HG03521 (cell line): Measurements from ENCODE around the gene PCP2.

ENCODE experiments used
- ATAC-seq: cut with Tn5 transposase; IDR thresholded peaks from one replicate; pipeline ENCODE4 v1.9.1; 2021; ENCODE audit warnings: mild to moderate bottlenecking, moderate library complexity; ENCODE audit not compliant: unreplicated experiment

The PCP2 gene

GRCh38 chr19:7602240-7602934 is 31.1 kb downstream of the PCP2 start:
- no peak for ATAC-seq

- no peak for ATAC-seq
These were observed 32.8 kb downstream of the PCP2 start for GRCh38 chr19:7600721-7601120.

- no peak for ATAC-seq
These were observed 35.3 kb downstream of the PCP2 start for GRCh38 chr19:7598180-7598579.

- no peak for ATAC-seq
These were observed 35.8 kb downstream of the PCP2 start for GRCh38 chr19:7597689-7598088.

- ATAC-seq, result no peak
These were observed 37.1 kb downstream of the PCP2 start for GRCh38 chr19:7596211-7596937.

- ATAC-seq, result no peak
These were observed 37.9 kb downstream of the PCP2 start, which contains the start of gene CAMSAP3 for GRCh38 chr19:7595466-7596133. TSS of gene CAMSAP3 (plus strand) at chr19:7595863. CDS start at chr19:7596003, 140 bp downstream.

- ATAC-seq, result no peak
These were observed 43.3 kb downstream of the PCP2 start for GRCh38 chr19:7590256-7590655.

- ATAC-seq, result no peak
These were observed 43.7 kb downstream of the PCP2 start for GRCh38 chr19:7589822-7590221.

GRCh38 chr19:7582446-7582845 is 51.1 kb downstream of the PCP2 start:
- ATAC-seq, result no peak
